ENCODE measurements around the gene PXN. TPM values are rescaled to one million over a fixed set of nuclear protein-coding genes. Genes with fewer than 3 reads are reported as not detected.
"Not testable (repeated sequence)": the region's sequence is repeated elsewhere in the genome, so short reads cannot be mapped to it uniquely, and the experiment has no call there.

Gene PXN
- total and polyA plus RNA-seq, 5 donors from 2014 or later = 64.3 to 205 (median 78.7) TPM

DNA sequence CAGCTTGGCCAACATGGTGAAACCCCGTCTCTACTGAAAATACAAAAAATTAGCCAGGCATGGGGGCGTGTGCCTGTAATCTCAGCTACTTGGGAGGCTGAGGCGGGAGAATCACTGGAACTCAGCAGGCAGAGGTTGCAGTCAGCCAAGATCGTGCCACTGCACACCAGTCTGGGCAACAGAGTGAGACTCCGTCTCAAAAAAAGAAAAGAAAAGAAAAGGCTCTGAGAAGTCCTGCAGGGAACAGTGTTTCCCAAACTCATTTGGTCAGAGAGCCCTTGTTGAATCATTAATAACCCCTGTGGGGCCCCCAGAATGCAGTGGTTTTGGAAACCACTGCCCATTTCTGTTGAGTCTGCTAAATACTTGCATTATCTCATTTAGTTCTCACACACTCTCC, 52.3 kb downstream of the PXN start:
- H3K9me3 Mint-ChIP-seq, H3K4me3 Mint-ChIP-seq: not testable (repeated sequence)
- H3K36me3 Mint-ChIP-seq = peaks cover 24% of the 10 kb centered on the region

DNA sequence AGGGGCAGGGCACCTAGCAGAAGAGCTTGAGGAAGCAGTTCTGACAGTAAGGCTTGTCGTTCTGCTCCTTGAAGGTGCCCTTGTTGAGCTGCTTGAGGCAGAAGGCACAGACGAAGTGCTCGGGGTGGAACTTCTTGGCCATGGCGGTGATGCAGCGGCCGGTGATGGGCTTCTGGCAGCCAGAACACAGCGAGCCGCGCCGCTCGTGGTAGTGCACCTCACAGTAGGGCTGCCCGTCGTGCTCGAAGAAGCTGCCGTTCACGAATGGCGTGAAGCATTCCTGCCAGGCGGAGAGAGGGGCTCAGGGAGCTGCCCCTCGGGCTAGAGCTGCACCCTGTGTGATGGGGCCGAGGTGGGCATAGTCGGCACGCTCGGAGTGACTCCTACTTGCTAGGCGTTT, 53.2 kb downstream of the PXN start:
- peaks cover 0 to 2% (median 0%) of the 10 kb centered on the region in 7 donors for H3K9me3 Mint-ChIP-seq
- peaks cover 24% of the 10 kb centered on the region for H3K36me3 Mint-ChIP-seq
- H3K36me3 ChIP-seq (ENCODE audit: control insufficient read depth, insufficient read depth, low read length) = peaks cover 64% of the 10 kb centered on the region
- peaks cover 4% of the 10 kb centered on the region for H3K27me3 Mint-ChIP-seq
- no peaks in the 10 kb centered on the region for H3K4me1 ChIP-seq (ENCODE audit: control insufficient read depth, insufficient read depth, low read length, poor library complexity, severe bottlenecking)
- ATAC-seq (ENCODE audit: low read depth in 2 of 2) (no peak), DNase-seq (no peak)
- peaks cover 0 to 4% (median 0%) of the 10 kb centered on the region in 4 donors for H3K4me1 Mint-ChIP-seq
- no peak overlapping the region for H3K27ac Mint-ChIP-seq
- H3K9me3 ChIP-seq (ENCODE audit: control insufficient read depth in 2 of 2, low read length in 2 of 2) = no peaks in the 10 kb centered on the region
- no peak overlapping the region for H3K4me3 ChIP-seq (ENCODE audit: low read depth, low read length)
- H3K27ac ChIP-seq (ENCODE audit: insufficient read depth, low read length, poor library complexity, severe bottlenecking) = no peak overlapping the region
- no peaks in the 10 kb centered on the region for H3K27me3 ChIP-seq (ENCODE audit: control insufficient read depth, insufficient read depth, low read length)
- no peak overlapping the region for H3K4me3 Mint-ChIP-seq

More for the DNA sequence above, 52.3 kb downstream of the PXN start:
- H3K27ac Mint-ChIP-seq = peak overlapping the region in 1 of 3 donors; percentile 20
- not testable (repeated sequence) for ATAC-seq (ENCODE audit: low read depth in 2 of 2); H3K4me1 Mint-ChIP-seq; DNase-seq; H3K27ac ChIP-seq (ENCODE audit: insufficient read depth, low read length, poor library complexity, severe bottlenecking); H3K27me3 ChIP-seq (ENCODE audit: control insufficient read depth, insufficient read depth, low read length); H3K27me3 Mint-ChIP-seq; H3K9me3 ChIP-seq (ENCODE audit: control insufficient read depth in 2 of 2, low read length in 2 of 2); H3K4me3 ChIP-seq (ENCODE audit: low read depth, low read length); H3K4me1 ChIP-seq (ENCODE audit: control insufficient read depth, insufficient read depth, low read length, poor library complexity, severe bottlenecking)
- H3K36me3 ChIP-seq (ENCODE audit: control insufficient read depth, insufficient read depth, low read length) = peaks cover 64% of the 10 kb centered on the region

DNA sequence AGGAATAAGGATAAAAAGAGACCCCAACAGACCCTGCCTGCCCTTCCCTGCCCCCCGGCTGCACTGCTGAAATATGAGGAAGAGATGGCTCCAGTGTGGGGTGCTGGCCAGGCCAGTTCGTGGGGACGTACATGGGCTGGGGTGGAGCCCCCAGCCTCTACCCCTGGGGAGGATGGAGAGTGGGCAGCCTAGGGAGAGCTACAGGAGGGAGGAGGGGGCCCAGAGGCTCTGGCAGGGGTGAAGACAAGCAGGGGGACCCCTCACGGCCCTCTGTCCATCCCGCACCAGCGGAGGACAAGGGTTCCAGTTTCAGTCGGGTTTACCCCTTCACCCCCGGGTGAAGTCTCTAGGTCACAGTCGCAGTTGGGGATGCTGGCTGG, 53.6 kb downstream of the PXN start:
- H3K4me1 Mint-ChIP-seq = peaks cover 0 to 4% (median 0%) of the 10 kb centered on the region in 4 donors
- ATAC-seq (ENCODE audit: low read depth in 2 of 2) (no peak), DNase-seq (no peak)
- peak overlapping the region in 1 of 4 donors; percentile 71 for H3K4me3 Mint-ChIP-seq
- H3K27ac ChIP-seq (ENCODE audit: insufficient read depth, low read length, poor library complexity, severe bottlenecking) = no peak overlapping the region
- no peak overlapping the region for H3K4me3 ChIP-seq (ENCODE audit: low read depth, low read length)
- peaks cover 24% of the 10 kb centered on the region for H3K36me3 Mint-ChIP-seq
- peaks cover 4% of the 10 kb centered on the region for H3K27me3 Mint-ChIP-seq
- H3K9me3 ChIP-seq (ENCODE audit: control insufficient read depth in 2 of 2, low read length in 2 of 2) = no peaks in the 10 kb centered on the region
- H3K27me3 ChIP-seq (ENCODE audit: control insufficient read depth, insufficient read depth, low read length) = no peaks in the 10 kb centered on the region
- no peak overlapping the region for H3K27ac Mint-ChIP-seq
- no peaks in the 10 kb centered on the region for H3K4me1 ChIP-seq (ENCODE audit: control insufficient read depth, insufficient read depth, low read length, poor library complexity, severe bottlenecking)
- H3K9me3 Mint-ChIP-seq = peaks cover 0 to 2% (median 0%) of the 10 kb centered on the region in 7 donors
- peaks cover 64% of the 10 kb centered on the region for H3K36me3 ChIP-seq (ENCODE audit: control insufficient read depth, insufficient read depth, low read length)

DNA sequence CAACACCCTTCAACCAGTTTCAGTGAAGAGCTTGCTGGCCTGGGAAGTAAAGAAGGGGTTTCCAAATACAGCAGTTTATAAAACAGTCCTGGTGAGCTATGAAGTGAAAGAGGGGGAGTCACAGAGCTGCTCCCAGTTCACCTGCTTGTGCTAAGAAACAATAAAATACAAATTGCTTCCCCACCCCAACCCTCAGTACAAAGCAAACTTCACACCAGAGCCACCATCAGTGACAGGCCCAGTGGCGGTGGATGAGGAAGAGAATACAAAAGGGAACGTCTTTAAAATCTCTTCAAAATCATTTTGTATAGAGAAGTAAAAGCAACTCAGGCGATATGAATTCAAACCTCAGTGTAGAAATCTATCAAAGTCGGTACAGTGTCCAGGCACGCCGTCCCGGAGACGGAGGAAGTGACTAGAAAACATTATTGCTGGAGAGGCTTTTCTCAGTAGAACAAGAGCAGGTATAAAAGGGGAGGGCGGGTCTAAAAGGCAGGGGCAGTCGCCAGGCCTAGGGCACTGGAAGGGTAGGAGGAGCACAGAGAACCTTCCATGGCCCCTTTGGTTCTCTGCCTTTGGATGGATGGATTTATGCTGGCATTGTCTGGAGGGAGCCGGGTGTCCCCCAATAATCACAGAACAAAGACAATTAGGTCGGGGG, 54.2 kb downstream of the PXN start:
- Mint-ChIP-seq H3K27me3 (peaks cover 4% of the 10 kb centered on the region), H3K9me3 (peaks cover 0 to 2% (median 0%) of the 10 kb centered on the region in 7 donors), H3K27ac (peak overlapping the region in 2 of 3 donors; percentile 34 to 62), H3K4me3 (peak overlapping the region in 1 of 4 donors; percentile 71), H3K36me3 (peaks cover 24% of the 10 kb centered on the region), H3K4me1 (peaks cover 0 to 4% (median 2%) of the 10 kb centered on the region in 4 donors)
- DNase-seq (no peak), ATAC-seq (ENCODE audit: low read depth in 2 of 2) (no peak)
- Histone ChIP-seq H3K4me3 (ENCODE audit: low read depth, low read length) (no peak overlapping the region), H3K4me1 (ENCODE audit: control insufficient read depth, insufficient read depth, low read length, poor library complexity, severe bottlenecking) (no peaks in the 10 kb centered on the region), H3K36me3 (ENCODE audit: control insufficient read depth, insufficient read depth, low read length) (peaks cover 64% of the 10 kb centered on the region), H3K27me3 (ENCODE audit: control insufficient read depth, insufficient read depth, low read length) (no peaks in the 10 kb centered on the region), H3K27ac (ENCODE audit: insufficient read depth, low read length, poor library complexity, severe bottlenecking) (no peak overlapping the region), H3K9me3 (ENCODE audit: control insufficient read depth in 2 of 2, low read length in 2 of 2) (no peaks in the 10 kb centered on the region)

DNA sequence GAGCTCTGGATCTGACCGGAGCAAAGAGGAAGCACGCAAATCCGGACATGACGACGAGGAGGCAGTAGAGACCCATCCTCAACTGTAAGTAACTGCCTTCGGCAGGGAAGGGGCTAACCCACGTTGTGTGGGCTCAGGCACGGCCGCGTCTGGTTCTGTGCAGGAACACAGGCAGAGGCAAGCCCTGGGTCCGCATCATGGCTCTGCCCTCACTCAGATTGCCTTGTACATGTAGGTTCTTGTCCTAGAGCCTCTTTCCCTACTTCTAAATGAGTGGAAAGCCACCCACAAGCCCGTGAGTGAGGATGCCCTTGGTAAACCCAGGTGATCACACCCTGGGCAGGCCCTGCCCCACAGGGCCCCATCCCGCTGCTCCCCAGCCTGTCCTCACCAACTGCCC, 55.7 kb downstream of the PXN start:
- H3K27ac Mint-ChIP-seq = no peak overlapping the region
- H3K27ac ChIP-seq (ENCODE audit: insufficient read depth, low read length, poor library complexity, severe bottlenecking) = no peak overlapping the region
- H3K36me3 Mint-ChIP-seq = peaks cover 18% of the 10 kb centered on the region
- H3K9me3 ChIP-seq (ENCODE audit: control insufficient read depth in 2 of 2, low read length in 2 of 2) = no peaks in the 10 kb centered on the region
- no peaks in the 10 kb centered on the region for H3K4me1 ChIP-seq (ENCODE audit: control insufficient read depth, insufficient read depth, low read length, poor library complexity, severe bottlenecking)
- H3K27me3 Mint-ChIP-seq = peaks cover 4% of the 10 kb centered on the region
- peaks cover 52% of the 10 kb centered on the region for H3K36me3 ChIP-seq (ENCODE audit: control insufficient read depth, insufficient read depth, low read length)
- no peak overlapping the region for H3K4me3 ChIP-seq (ENCODE audit: low read depth, low read length)
- H3K9me3 Mint-ChIP-seq = peaks cover 0 to 2% (median 0%) of the 10 kb centered on the region in 7 donors
- H3K4me3 Mint-ChIP-seq = no peak overlapping the region
- no peak for DNase-seq
- H3K27me3 ChIP-seq (ENCODE audit: control insufficient read depth, insufficient read depth, low read length) = no peaks in the 10 kb centered on the region
- no peak for ATAC-seq (ENCODE audit: low read depth in 2 of 2)
- H3K4me1 Mint-ChIP-seq = peaks cover 0 to 5% (median under 1%) of the 10 kb centered on the region in 4 donors

DNA sequence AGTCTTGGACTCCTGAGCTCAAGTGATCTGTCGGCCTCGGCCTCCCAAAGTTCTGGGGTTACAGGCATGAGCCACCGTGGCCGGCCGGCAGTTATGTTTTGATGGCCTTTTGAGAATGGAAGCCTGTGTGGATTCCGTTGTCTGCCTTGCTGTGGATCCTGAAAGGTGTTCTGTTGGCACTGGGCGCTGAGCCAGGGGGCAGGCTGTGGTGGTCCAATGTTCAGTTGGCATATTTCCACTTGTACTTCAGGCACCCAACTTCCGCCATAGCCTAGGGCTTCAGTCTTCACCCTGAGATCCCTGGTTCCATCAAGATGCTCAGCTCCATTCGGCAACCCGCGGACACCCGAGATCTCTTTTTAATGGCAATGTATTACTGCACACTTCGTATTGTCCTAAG, 58.3 kb downstream of the PXN start:
- no peak overlapping the region for H3K4me3 Mint-ChIP-seq
- H3K36me3 Mint-ChIP-seq = peaks cover 11% of the 10 kb centered on the region
- H3K27me3 Mint-ChIP-seq = peaks cover 4% of the 10 kb centered on the region
- ATAC-seq (ENCODE audit: low read depth in 2 of 2) (no peak), DNase-seq (no peak)
- peaks cover 0 to 2% (median 0%) of the 10 kb centered on the region in 7 donors for H3K9me3 Mint-ChIP-seq
- Histone ChIP-seq H3K4me1 (ENCODE audit: control insufficient read depth, insufficient read depth, low read length, poor library complexity, severe bottlenecking) (peaks cover 3% of the 10 kb centered on the region), H3K9me3 (ENCODE audit: control insufficient read depth in 2 of 2, low read length in 2 of 2) (no peaks in the 10 kb centered on the region), H3K27me3 (ENCODE audit: control insufficient read depth, insufficient read depth, low read length) (no peaks in the 10 kb centered on the region), H3K36me3 (ENCODE audit: control insufficient read depth, insufficient read depth, low read length) (peaks cover 27% of the 10 kb centered on the region), H3K4me3 (ENCODE audit: low read depth, low read length) (no peak overlapping the region), H3K27ac (ENCODE audit: insufficient read depth, low read length, poor library complexity, severe bottlenecking) (no peak overlapping the region)
- H3K27ac Mint-ChIP-seq = no peak overlapping the region
- H3K4me1 Mint-ChIP-seq = peaks cover 0 to 5% (median 3%) of the 10 kb centered on the region in 4 donors

DNA sequence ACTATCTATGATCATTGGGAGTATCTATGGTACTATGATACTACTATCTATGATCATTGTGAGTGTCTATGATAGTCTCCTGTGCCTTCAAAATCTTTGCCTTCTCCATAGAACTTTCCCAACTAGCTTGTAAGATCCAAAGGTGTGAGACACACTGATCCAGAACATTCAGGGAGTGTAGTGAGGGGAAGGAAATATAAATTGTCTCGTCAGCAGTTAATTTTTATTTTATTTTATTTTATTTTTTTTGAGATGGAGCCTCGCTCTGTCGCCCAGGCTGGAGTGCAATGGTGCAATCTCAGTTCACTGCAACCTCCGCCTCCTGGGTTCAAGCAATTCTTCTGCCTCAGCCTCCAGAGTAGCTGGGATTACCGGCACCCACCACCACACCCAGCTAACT, 58.7 kb downstream of the PXN start:
- H3K27me3 ChIP-seq (ENCODE audit: control insufficient read depth, insufficient read depth, low read length); H3K4me3 ChIP-seq (ENCODE audit: low read depth, low read length); H3K9me3 ChIP-seq (ENCODE audit: control insufficient read depth in 2 of 2, low read length in 2 of 2); H3K9me3 Mint-ChIP-seq; H3K27ac ChIP-seq (ENCODE audit: insufficient read depth, low read length, poor library complexity, severe bottlenecking); H3K27ac Mint-ChIP-seq; H3K4me1 Mint-ChIP-seq; ATAC-seq (ENCODE audit: low read depth in 2 of 2); DNase-seq; H3K36me3 Mint-ChIP-seq; H3K27me3 Mint-ChIP-seq; H3K4me1 ChIP-seq (ENCODE audit: control insufficient read depth, insufficient read depth, low read length, poor library complexity, severe bottlenecking): not testable (repeated sequence)
- peaks cover 22% of the 10 kb centered on the region for H3K36me3 ChIP-seq (ENCODE audit: control insufficient read depth, insufficient read depth, low read length)
- peak overlapping the region in 1 of 4 donors; percentile 24 for H3K4me3 Mint-ChIP-seq

DNA sequence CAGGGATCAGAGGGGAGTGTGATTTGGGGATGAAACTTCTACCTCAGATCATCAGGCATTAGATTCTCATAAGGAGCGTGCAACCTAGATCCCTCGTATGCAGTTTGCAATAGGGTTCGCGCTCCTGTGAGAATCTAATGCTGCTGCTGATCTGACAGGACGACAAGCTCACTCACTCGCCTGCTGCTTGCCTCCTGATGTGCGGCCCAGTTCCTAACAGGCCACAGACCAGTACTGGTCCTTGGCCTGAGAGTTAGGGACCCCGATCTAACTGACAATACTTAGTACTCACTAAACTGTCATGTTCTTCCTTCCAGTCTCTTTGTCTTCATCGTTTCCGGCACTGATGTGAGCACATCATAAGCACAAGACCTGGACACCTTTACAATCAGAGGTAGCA, 59.3 kb downstream of the PXN start:
- DNase-seq (no peak), ATAC-seq (ENCODE audit: low read depth in 2 of 2) (no peak)
- Histone ChIP-seq H3K4me1 (ENCODE audit: control insufficient read depth, insufficient read depth, low read length, poor library complexity, severe bottlenecking) (peaks cover 7% of the 10 kb centered on the region), H3K27me3 (ENCODE audit: control insufficient read depth, insufficient read depth, low read length) (no peaks in the 10 kb centered on the region), H3K9me3 (ENCODE audit: control insufficient read depth in 2 of 2, low read length in 2 of 2) (no peaks in the 10 kb centered on the region), H3K4me3 (ENCODE audit: low read depth, low read length) (no peak overlapping the region), H3K36me3 (ENCODE audit: control insufficient read depth, insufficient read depth, low read length) (peaks cover 17% of the 10 kb centered on the region), H3K27ac (ENCODE audit: insufficient read depth, low read length, poor library complexity, severe bottlenecking) (no peak overlapping the region)
- peaks cover 4% of the 10 kb centered on the region for H3K36me3 Mint-ChIP-seq
- H3K27me3 Mint-ChIP-seq = no peaks in the 10 kb centered on the region
- peak overlapping the region in 2 of 4 donors; percentile 24 to 61 for H3K4me3 Mint-ChIP-seq
- H3K4me1 Mint-ChIP-seq = peaks cover 1 to 8% (median 6%) of the 10 kb centered on the region in 4 donors
- H3K27ac Mint-ChIP-seq = no peak overlapping the region
- peaks cover 0 to 2% (median 0%) of the 10 kb centered on the region in 7 donors for H3K9me3 Mint-ChIP-seq
